ENCODE data around the gene CYP4A22. TPM values are rescaled to one million over a fixed set of nuclear protein-coding genes. Genes with fewer than 3 reads are reported as not detected.

CYP4A22 gene
- total RNA-seq, 1 experiment from 2014 or later, result not detected

- H3K27ac Mint-ChIP-seq (ENCODE audit: unreplicated experiment), result peak overlapping the region; percentile 80
- H3K4me3 Mint-ChIP-seq (ENCODE audit: unreplicated experiment), result peak overlapping the region; percentile 67
- intact Hi-C loops (cut with micrococcal nuclease; ENCODE audit: unreplicated experiment), result loop anchor here (1.0 to 10.0 kb wide), 5 partner anchors 12 to 535 kb away; no protein-coding TSS in a partner anchor
- no TSS peak for BruUV-seq (replicated peaks)
- CTCF ChIA-PET, result interaction anchor here (0.6 to 2.5 kb wide), 13 partner anchors 7 to 209 kb away, joined by 3 to 53 read pairs (median 5); partner anchors contain the start of genes CMPK1, PDZK1IP1 and STIL
- POLR2A ChIA-PET, result interaction anchor here (1.3 to 1.6 kb wide), 5 partner anchors 10 to 154 kb away, joined by 4 to 8 read pairs (median 7); partner anchors contain the start of genes CMPK1, PDZK1IP1 and STIL
- no peaks in the 10 kb centered on the region for H3K27me3 Mint-ChIP-seq (ENCODE audit: insufficient read depth, unreplicated experiment)
- H3K9me3 Mint-ChIP-seq (ENCODE audit: unreplicated experiment), result no peaks in the 10 kb centered on the region
- Histone ChIP-seq H3K9me3 (no peaks in the 10 kb centered on the region), H3K36me3 (ENCODE audit: control insufficient read depth, insufficient read depth, low read length) (no peaks in the 10 kb centered on the region), H3K4me3 (ENCODE audit: low read depth, low read length) (no peak overlapping the region; the same call in 1 of the 2 replicates), H3K4me1 (peaks cover 21% of the 10 kb centered on the region; the same call in 1 of the 2 replicates), H3K27me3 (replicated peaks; ENCODE audit: control insufficient read depth, insufficient read depth, low read length) (no peaks in the 10 kb centered on the region)
- TF ChIP-seq, protein P1, sequence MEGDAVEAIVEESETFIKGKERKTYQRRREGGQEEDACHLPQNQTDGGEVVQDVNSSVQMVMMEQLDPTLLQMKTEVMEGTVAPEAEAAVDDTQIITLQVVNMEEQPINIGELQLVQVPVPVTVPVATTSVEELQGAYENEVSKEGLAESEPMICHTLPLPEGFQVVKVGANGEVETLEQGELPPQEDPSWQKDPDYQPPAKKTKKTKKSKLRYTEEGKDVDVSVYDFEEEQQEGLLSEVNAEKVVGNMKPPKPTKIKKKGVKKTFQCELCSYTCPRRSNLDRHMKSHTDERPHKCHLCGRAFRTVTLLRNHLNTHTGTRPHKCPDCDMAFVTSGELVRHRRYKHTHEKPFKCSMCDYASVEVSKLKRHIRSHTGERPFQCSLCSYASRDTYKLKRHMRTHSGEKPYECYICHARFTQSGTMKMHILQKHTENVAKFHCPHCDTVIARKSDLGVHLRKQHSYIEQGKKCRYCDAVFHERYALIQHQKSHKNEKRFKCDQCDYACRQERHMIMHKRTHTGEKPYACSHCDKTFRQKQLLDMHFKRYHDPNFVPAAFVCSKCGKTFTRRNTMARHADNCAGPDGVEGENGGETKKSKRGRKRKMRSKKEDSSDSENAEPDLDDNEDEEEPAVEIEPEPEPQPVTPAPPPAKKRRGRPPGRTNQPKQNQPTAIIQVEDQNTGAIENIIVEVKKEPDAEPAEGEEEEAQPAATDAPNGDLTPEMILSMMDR (IDR thresholded peaks at IDR 0.05; ENCODE audit: insufficient read depth in 1 of 2, low read depth in 1 of 2, low read length in 1 of 2, severe bottlenecking in 1 of 2, unreplicated experiment in 1 of 2), result no peak
- H3K36me3 Mint-ChIP-seq (ENCODE audit: insufficient read depth, unreplicated experiment), result peaks cover 25% of the 10 kb centered on the region
- no peak for DNase-seq
- peaks cover 28% of the 10 kb centered on the region for H3K4me1 Mint-ChIP-seq (ENCODE audit: low read depth, unreplicated experiment)
Observed at GRCh38 chr1:47179988-47180563, 42.8 kb downstream of the CYP4A22 start.

- Histone ChIP-seq H3K9me3 (no peaks in the 10 kb centered on the region), H3K4me1 (peaks cover 20% of the 10 kb centered on the region), H3K27me3 (replicated peaks; ENCODE audit: control insufficient read depth, insufficient read depth, low read length) (no peaks in the 10 kb centered on the region), H3K36me3 (ENCODE audit: control insufficient read depth, insufficient read depth, low read length) (no peaks in the 10 kb centered on the region), H3K4me3 (ENCODE audit: low read depth, low read length) (no peak overlapping the region)
- H3K27me3 Mint-ChIP-seq (ENCODE audit: insufficient read depth, unreplicated experiment), result no peaks in the 10 kb centered on the region
- ChIA-PET POLR2A (no interaction called here), CTCF (interaction anchor here (1.0 to 1.1 kb wide), 3 partner anchors 12 to 82 kb away, joined by 3 to 6 read pairs (median 5); no protein-coding TSS in a partner anchor)
- no peak for DNase-seq
- no peak overlapping the region for H3K27ac Mint-ChIP-seq (ENCODE audit: unreplicated experiment)
- TF ChIP-seq, protein P1 (IDR thresholded peaks at IDR 0.05; ENCODE audit: insufficient read depth in 1 of 2, low read depth in 1 of 2, low read length in 1 of 2, severe bottlenecking in 1 of 2, unreplicated experiment in 1 of 2), result no peak
- H3K9me3 Mint-ChIP-seq (ENCODE audit: unreplicated experiment), result no peaks in the 10 kb centered on the region
- H3K4me1 Mint-ChIP-seq (ENCODE audit: low read depth, unreplicated experiment), result peaks cover 32% of the 10 kb centered on the region
- H3K36me3 Mint-ChIP-seq (ENCODE audit: insufficient read depth, unreplicated experiment), result peaks cover 30% of the 10 kb centered on the region
- no TSS peak for BruUV-seq (replicated peaks)
- intact Hi-C loops (cut with micrococcal nuclease; ENCODE audit: unreplicated experiment), result no loop called here
- no peak overlapping the region for H3K4me3 Mint-ChIP-seq (ENCODE audit: unreplicated experiment)
Observed at GRCh38 chr1:47180603-47181094, 43.4 kb downstream of the CYP4A22 start.

GRCh38 chr1:47181095-47181954, 44.1 kb downstream of the CYP4A22 start:
- Mint-ChIP-seq H3K4me1 (ENCODE audit: low read depth, unreplicated experiment) (peaks cover 35% of the 10 kb centered on the region), H3K36me3 (ENCODE audit: insufficient read depth, unreplicated experiment) (peaks cover 36% of the 10 kb centered on the region), H3K9me3 (ENCODE audit: unreplicated experiment) (no peaks in the 10 kb centered on the region), H3K4me3 (ENCODE audit: unreplicated experiment) (no peak overlapping the region), H3K27ac (ENCODE audit: unreplicated experiment) (no peak overlapping the region), H3K27me3 (ENCODE audit: insufficient read depth, unreplicated experiment) (no peaks in the 10 kb centered on the region)
- H3K27me3 ChIP-seq (replicated peaks; ENCODE audit: control insufficient read depth, insufficient read depth, low read length), result no peaks in the 10 kb centered on the region
- ChIA-PET POLR2A (interaction anchor here (1.1 kb wide), 1 partner anchor 11 kb away, joined by 4 read pairs; no protein-coding TSS in a partner anchor), CTCF (interaction anchor here (1.0 to 1.1 kb wide), 3 partner anchors 11 to 82 kb away, joined by 3 to 6 read pairs (median 5); no protein-coding TSS in a partner anchor)
- no peak for DNase-seq
- intact Hi-C loops (cut with micrococcal nuclease; ENCODE audit: unreplicated experiment), result no loop called here
- no peaks in the 10 kb centered on the region; the same call in 1 of the 2 replicates for H3K9me3 ChIP-seq
- TF ChIP-seq, protein P1 (IDR thresholded peaks at IDR 0.05; ENCODE audit: insufficient read depth in 1 of 2, low read depth in 1 of 2, low read length in 1 of 2, severe bottlenecking in 1 of 2, unreplicated experiment in 1 of 2), result no peak
- H3K4me1 ChIP-seq, result peaks cover 27% of the 10 kb centered on the region
- no peaks in the 10 kb centered on the region for H3K36me3 ChIP-seq (ENCODE audit: control insufficient read depth, insufficient read depth, low read length)
- BruUV-seq (replicated peaks), result no TSS peak
- no peak overlapping the region for H3K4me3 ChIP-seq (ENCODE audit: low read depth, low read length)

Measured in Caco-2 (cell line).